Mesothelial cell of epicardium (in vitro differentiated cells): ENCODE data around the gene CAB39. TPM values are rescaled to one million over a fixed set of nuclear protein-coding genes. Genes with fewer than 3 reads are reported as not detected.

ENCODE experiments used
- DNase-seq, 2 experiments: peaks; one replicate each; pipeline ENCODE4 v3.0.0; 2021; ENCODE audit warnings: low spot score in 2 of 2; ENCODE audit not compliant: unreplicated experiment in 2 of 2
- H3K27ac Mint-ChIP-seq: 2 replicates; pipeline ENCODE4 v1.8.0; 2021; ENCODE audit warnings: mixed read lengths
- H3K27me3 Mint-ChIP-seq: 2 replicates; pipeline ENCODE4 v1.8.0; 2021; ENCODE audit warnings: low read depth, mixed read lengths
- H3K36me3 Mint-ChIP-seq: 2 replicates; pipeline ENCODE4 v1.8.0; 2021; ENCODE audit warnings: mixed read lengths
- H3K4me1 Mint-ChIP-seq: 2 replicates; pipeline ENCODE4 v1.8.0; 2021; ENCODE audit warnings: mixed read lengths
- H3K4me3 Mint-ChIP-seq: 2 replicates; pipeline ENCODE4 v1.8.0; 2021; ENCODE audit warnings: mild to moderate bottlenecking, moderate library complexity, mixed read lengths
- H3K9me3 Mint-ChIP-seq: 2 replicates; pipeline ENCODE4 v1.8.0; 2021; ENCODE audit warnings: mixed read lengths
- total RNA-seq: library from RNA; stranded (reverse); gene quantifications from 3 replicates; pipeline ENCODE4 v1.2.1, GENCODE V29; 2021
- TF ChIP-seq, protein P1 (sequence below): fragments of 200-600 bp; sonication (generic); IDR thresholded peaks from one replicate; pipeline ENCODE4 v1.5.0; 2021; ENCODE audit warnings: antibody characterized with exemption; ENCODE audit not compliant: unreplicated experiment

CAB39 gene
- total RNA-seq, 1 donor from 2014 or later = 41.7 TPM

DNA sequence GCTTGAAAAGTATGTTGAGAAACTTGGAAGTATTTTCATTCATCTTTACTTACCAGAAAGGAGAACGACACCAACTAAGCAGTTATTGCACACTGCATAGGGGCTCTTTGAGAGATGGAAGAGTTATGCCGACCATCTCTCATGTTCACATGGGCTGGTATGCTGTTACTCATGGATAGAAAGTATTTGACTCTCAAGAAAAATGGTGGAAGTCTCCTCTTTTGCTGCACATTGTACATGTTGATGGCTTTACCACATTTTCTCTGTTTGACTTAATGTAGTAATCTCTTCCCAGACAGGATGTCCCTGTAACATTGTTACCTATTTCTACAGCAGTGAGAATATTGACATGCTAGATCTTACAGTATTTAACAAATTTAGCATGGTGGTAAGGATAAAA is 23.2 kb downstream of the CAB39 start:
- Mint-ChIP-seq H3K4me3 (no peak overlapping the region), H3K4me1 (peaks cover 37% of the 10 kb centered on the region), H3K36me3 (peaks cover 3% of the 10 kb centered on the region), H3K9me3 (no peaks in the 10 kb centered on the region), H3K27me3 (no peaks in the 10 kb centered on the region), H3K27ac (no peak overlapping the region)
- DNase-seq = no peak
- TF ChIP-seq, protein P1, sequence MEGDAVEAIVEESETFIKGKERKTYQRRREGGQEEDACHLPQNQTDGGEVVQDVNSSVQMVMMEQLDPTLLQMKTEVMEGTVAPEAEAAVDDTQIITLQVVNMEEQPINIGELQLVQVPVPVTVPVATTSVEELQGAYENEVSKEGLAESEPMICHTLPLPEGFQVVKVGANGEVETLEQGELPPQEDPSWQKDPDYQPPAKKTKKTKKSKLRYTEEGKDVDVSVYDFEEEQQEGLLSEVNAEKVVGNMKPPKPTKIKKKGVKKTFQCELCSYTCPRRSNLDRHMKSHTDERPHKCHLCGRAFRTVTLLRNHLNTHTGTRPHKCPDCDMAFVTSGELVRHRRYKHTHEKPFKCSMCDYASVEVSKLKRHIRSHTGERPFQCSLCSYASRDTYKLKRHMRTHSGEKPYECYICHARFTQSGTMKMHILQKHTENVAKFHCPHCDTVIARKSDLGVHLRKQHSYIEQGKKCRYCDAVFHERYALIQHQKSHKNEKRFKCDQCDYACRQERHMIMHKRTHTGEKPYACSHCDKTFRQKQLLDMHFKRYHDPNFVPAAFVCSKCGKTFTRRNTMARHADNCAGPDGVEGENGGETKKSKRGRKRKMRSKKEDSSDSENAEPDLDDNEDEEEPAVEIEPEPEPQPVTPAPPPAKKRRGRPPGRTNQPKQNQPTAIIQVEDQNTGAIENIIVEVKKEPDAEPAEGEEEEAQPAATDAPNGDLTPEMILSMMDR = no peak

DNA sequence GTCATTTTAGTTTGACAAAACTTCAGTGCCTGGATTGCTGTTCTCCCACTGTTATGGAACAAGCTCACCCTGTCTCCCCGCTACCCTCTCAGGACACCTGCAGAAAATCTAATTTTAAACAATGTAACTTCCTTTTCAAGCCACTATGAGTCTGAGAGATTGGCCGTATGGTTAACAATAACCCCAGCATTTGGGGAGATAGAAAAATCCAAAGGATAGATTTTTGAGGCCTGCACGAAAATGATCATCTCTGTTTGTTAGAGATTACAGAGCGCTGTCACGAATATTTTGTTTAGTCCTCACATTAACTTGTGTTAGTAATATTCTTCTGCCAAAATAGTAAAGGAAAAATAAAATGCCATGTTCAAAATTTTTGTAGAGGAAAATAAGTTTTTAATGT is 24.7 kb downstream of the CAB39 start:
- no peaks in the 10 kb centered on the region for H3K27me3 Mint-ChIP-seq
- peak overlapping the region; percentile 58 for H3K27ac Mint-ChIP-seq
- TF ChIP-seq, protein P1 = no peak
- no peak for DNase-seq
- H3K4me3 Mint-ChIP-seq = no peak overlapping the region
- peaks cover 37% of the 10 kb centered on the region for H3K4me1 Mint-ChIP-seq
- H3K9me3 Mint-ChIP-seq = no peaks in the 10 kb centered on the region
- H3K36me3 Mint-ChIP-seq = peaks cover 3% of the 10 kb centered on the region

DNA sequence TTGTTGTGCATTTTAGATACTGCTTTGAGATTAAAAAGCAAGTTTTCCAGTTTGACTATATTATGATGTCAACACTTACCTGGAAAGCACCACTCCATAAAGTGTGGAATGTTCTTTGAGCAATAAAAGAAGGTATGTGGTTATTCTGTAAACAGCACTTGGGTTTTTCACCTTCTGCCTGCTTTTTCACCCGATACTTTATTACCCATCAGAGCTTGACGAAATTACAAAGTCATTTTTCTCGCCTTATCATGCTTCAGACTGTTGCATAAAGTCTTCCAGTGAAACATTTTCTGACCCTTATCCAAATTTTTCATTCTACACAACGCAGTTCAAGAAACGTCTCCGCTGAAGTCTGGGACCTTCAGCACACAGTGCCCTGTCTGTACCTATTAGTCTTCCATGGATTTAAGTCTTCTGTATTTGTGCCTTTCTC is 25.2 kb downstream of the CAB39 start:
- TF ChIP-seq, protein P1 = no peak
- peak overlapping the region; percentile 58 for H3K27ac Mint-ChIP-seq
- H3K9me3 Mint-ChIP-seq = no peaks in the 10 kb centered on the region
- H3K27me3 Mint-ChIP-seq = no peaks in the 10 kb centered on the region
- peaks cover 3% of the 10 kb centered on the region for H3K36me3 Mint-ChIP-seq
- peaks cover 37% of the 10 kb centered on the region for H3K4me1 Mint-ChIP-seq
- no peak for DNase-seq
- H3K4me3 Mint-ChIP-seq = no peak overlapping the region

DNA sequence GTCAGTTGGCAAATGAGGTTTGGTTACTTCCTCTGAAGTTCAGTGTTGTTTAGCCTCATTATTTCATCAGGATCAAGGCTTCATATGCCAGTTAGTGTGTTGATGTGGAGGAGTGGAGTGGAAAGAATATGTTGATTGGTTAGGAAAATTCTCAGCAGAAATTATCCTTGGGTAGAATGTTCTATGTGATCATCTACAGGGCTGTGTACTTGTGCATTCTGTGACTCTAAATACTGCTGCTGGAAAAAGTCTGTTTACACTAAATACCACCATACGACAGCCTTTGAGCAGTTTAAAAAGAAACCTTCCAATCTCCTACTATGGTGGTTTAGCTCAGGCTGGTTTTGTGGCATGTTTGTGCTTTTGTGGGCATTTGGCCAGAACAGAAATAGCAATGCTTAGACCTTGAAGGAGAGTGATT is 25.8 kb downstream of the CAB39 start:
- TF ChIP-seq, protein P1 = no peak
- H3K4me3 Mint-ChIP-seq = no peak overlapping the region
- DNase-seq = no peak
- H3K9me3 Mint-ChIP-seq = no peaks in the 10 kb centered on the region
- peak overlapping the region; percentile 58 for H3K27ac Mint-ChIP-seq
- no peaks in the 10 kb centered on the region for H3K27me3 Mint-ChIP-seq
- peaks cover 3% of the 10 kb centered on the region for H3K36me3 Mint-ChIP-seq
- H3K4me1 Mint-ChIP-seq = peaks cover 35% of the 10 kb centered on the region

DNA sequence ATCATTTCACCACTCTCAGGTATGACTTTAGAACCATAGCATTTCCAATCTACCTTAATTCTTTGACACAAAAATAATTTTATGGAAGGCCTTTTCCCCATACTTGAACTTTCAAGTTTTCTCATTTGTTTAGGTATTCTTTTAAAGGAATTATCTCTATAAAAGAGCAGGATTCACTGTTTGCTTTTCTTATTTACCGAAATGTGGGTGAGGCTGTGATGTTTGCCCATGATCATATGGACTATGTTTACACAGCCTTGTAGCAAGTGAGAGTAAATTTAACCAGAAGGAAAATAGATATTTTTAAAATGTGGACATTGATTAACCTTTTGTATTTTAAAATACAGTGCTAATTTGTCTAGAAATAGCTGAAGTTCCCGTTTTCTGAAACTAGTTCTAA is 26.3 kb downstream of the CAB39 start:
- no peak overlapping the region for H3K4me3 Mint-ChIP-seq
- no peaks in the 10 kb centered on the region for H3K27me3 Mint-ChIP-seq
- peaks cover 3% of the 10 kb centered on the region for H3K36me3 Mint-ChIP-seq
- H3K9me3 Mint-ChIP-seq = no peaks in the 10 kb centered on the region
- TF ChIP-seq, protein P1 = no peak
- peak overlapping the region; percentile 58 for H3K27ac Mint-ChIP-seq
- peaks cover 35% of the 10 kb centered on the region for H3K4me1 Mint-ChIP-seq
- DNase-seq = no peak

DNA sequence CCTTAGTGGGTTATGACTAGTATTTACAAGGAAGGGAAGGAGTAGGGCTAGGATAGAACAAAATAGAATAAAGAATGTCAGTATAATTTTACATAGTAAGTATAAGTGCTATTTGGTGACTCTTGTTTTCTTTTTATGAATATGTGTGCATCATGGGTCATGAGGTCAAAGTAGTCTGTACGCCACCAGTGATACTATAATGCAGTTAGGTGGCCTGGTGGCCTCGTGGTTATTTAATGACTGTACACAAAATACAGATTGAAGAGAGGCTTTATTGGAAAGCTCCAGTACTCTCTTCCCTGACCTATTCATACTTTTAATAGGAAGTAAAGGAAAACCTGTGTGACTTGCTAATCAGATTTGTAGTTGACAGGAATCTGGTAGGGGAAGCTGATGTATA is 27.3 kb downstream of the CAB39 start:
- DNase-seq = no peak

More for the DNA sequence above, 27.3 kb downstream of the CAB39 start:
- Mint-ChIP-seq H3K27me3 (no peaks in the 10 kb centered on the region), H3K27ac (peak overlapping the region; percentile 14), H3K9me3 (no peaks in the 10 kb centered on the region), H3K36me3 (peaks cover 3% of the 10 kb centered on the region), H3K4me1 (peaks cover 35% of the 10 kb centered on the region), H3K4me3 (no peak overlapping the region)
- TF ChIP-seq, protein P1 = no peak
